Esophagus squamous epithelium (tissue), 5 donors: Measurements from ENCODE around the gene RELN. TPM values are rescaled to one million over a fixed set of nuclear protein-coding genes. Genes with fewer than 3 reads are reported as not detected.

Experiments used
- DNase-seq: peaks from one replicate; lab custom pipeline; 2025; lab: John Stamatoyannopoulos, UW
- H3K27ac ChIP-seq, 4 donors: fragments of 200-600 bp; sonication (generic); one replicate each; pipeline ENCODE4 v1.5.1; 2016 to 2019; ENCODE audit warnings: mild to moderate bottlenecking in 1 of 4
- H3K27me3 ChIP-seq, 4 donors: fragments of 200-600 bp; sonication (generic); 1 replicate in 3 of 4; 2 replicates in 1 of 4; pipeline versions ENCODE4 v1.5.1 to v1.6.0; 2017 to 2021; ENCODE audit warnings: antibody characterized with exemption in 1 of 4
- H3K36me3 ChIP-seq, 3 donors: fragments of 200-600 bp; sonication (generic); one replicate each; pipeline ENCODE4 v1.5.1; 2016 to 2019
- H3K4me1 ChIP-seq, 3 donors: fragments of 200-600 bp; sonication (generic); one replicate each; pipeline ENCODE4 v1.5.1; 2017 to 2019
- H3K4me3 ChIP-seq, 4 donors: fragments of 200-600 bp; sonication (generic); 1 replicate in 3 of 4; 2 replicates in 1 of 4; pipeline ENCODE4 v1.5.1; 2016 to 2019; ENCODE audit warnings: mild to moderate bottlenecking in 2 of 4, moderate library complexity in 1 of 4
- H3K9me3 ChIP-seq, 3 donors: fragments of 200-600 bp; sonication (generic); one replicate each; pipeline ENCODE4 v1.5.1; 2016 to 2019
- CTCF ChIP-seq, 6 experiments: fragments of 450-650 bp in 4 of 6; fragments of 200-600 bp in 2 of 6; sonication (generic) in 2 of 6; IDR thresholded peaks; one replicate each; pipeline ENCODE4 v1.5.1; 2016 to 2019; ENCODE audit warnings: antibody characterized with exemption in 6 of 6, mild to moderate bottlenecking in 4 of 6, moderate library complexity in 4 of 6
- POLR2A ChIP-seq, 4 donors: fragments of 450-650 bp; IDR thresholded peaks; one replicate each; pipeline ENCODE4 v1.6.1; 2017; ENCODE audit warnings: antibody characterized with exemption in 4 of 4, mild to moderate bottlenecking in 4 of 4, moderate library complexity in 3 of 4
- WGBS, 2 donors: methylation state at CpG; one replicate each; pipeline ENCODE4 v1.1.5; 2018; 5-methylcytosine and 5-hydroxymethylcytosine counted together
- intact Hi-C: fragments of 100-400 bp; cut with DNase I; formaldehyde crosslinking; loops from one replicate; pipeline ENCODE4 v1.15.0; 2022
- total RNA-seq, 4 donors: library from RNA; depleted of rRNA; stranded (reverse); fragments of >200 nt; gene quantifications; one replicate each; pipeline ENCODE4 v1.1.0, GENCODE V29; 2016
- donor health status: DM: yes; HTN: yes; CAD: no.

RELN gene
- total RNA-seq, 4 donors from 2014 or later: 0.68 to 6.5 (median 1.00) TPM

GRCh38 chr7:103983201-103983977 lies 6.1 kb downstream of the RELN start:
- intact Hi-C loops: no loop called here
- TF ChIP-seq POLR2A (IDR thresholded peaks at IDR 0.05) (no peak), CTCF (IDR thresholded peaks at IDR 0.05) (no peak)
- H3K4me1 ChIP-seq: peaks cover 0 to 1% (median 0%) of the 10 kb centered on the region in 3 donors
- no peak for DNase-seq
- H3K9me3 ChIP-seq: no peaks in the 10 kb centered on the region
- no peak overlapping the region for H3K27ac ChIP-seq
- H3K4me3 ChIP-seq: no peak overlapping the region
- H3K27me3 ChIP-seq: peaks cover 0 to 36% (median 3%) of the 10 kb centered on the region in 4 donors
- 55 to 58% methylated on average over 6 of the region's 6 CpGs for WGBS, 2 donors
- no peaks in the 10 kb centered on the region for H3K36me3 ChIP-seq

GRCh38 chr7:103981003-103981423 lies 8.4 kb downstream of the RELN start:
- intact Hi-C loops: no loop called here
- Histone ChIP-seq H3K27ac (no peak overlapping the region), H3K27me3 (peaks cover 0 to 17% (median 0%) of the 10 kb centered on the region in 4 donors), H3K4me1 (no peaks in the 10 kb centered on the region), H3K4me3 (no peak overlapping the region), H3K36me3 (no peaks in the 10 kb centered on the region), H3K9me3 (no peaks in the 10 kb centered on the region)
- WGBS, 2 donors: 23 to 27% methylated on average over 2 of the region's 2 CpGs
- no peak for DNase-seq
- TF ChIP-seq CTCF (IDR thresholded peaks at IDR 0.05) (no peak), POLR2A (IDR thresholded peaks at IDR 0.05) (no peak)

GRCh38 chr7:103972779-103973434 lies 16.6 kb downstream of the RELN start:
- Histone ChIP-seq H3K9me3 (no peaks in the 10 kb centered on the region), H3K36me3 (no peaks in the 10 kb centered on the region), H3K4me1 (no peaks in the 10 kb centered on the region), H3K27me3 (no peaks in the 10 kb centered on the region), H3K27ac (no peak overlapping the region), H3K4me3 (no peak overlapping the region)
- intact Hi-C loops: no loop called here
- DNase-seq: no peak
- 15% methylated on average over 2 of the region's 2 CpGs for WGBS, 2 donors
- TF ChIP-seq CTCF (IDR thresholded peaks at IDR 0.05) (no peak), POLR2A (IDR thresholded peaks at IDR 0.05) (no peak)

GRCh38 chr7:103967401-103967800 lies 22.1 kb downstream of the RELN start:
- no peak for TF ChIP-seq CTCF (IDR thresholded peaks at IDR 0.05)
- no peak for TF ChIP-seq POLR2A (IDR thresholded peaks at IDR 0.05)
- Histone ChIP-seq H3K27me3 (no peaks in the 10 kb centered on the region), H3K36me3 (no peaks in the 10 kb centered on the region), H3K9me3 (no peaks in the 10 kb centered on the region), H3K4me3 (no peak overlapping the region), H3K4me1 (no peaks in the 10 kb centered on the region), H3K27ac (no peak overlapping the region)
- no peak for DNase-seq
- intact Hi-C loops: no loop called here

GRCh38 chr7:103966593-103967277 lies 22.7 kb downstream of the RELN start:
- no peaks in the 10 kb centered on the region for H3K36me3 ChIP-seq
- intact Hi-C loops: no loop called here
- DNase-seq: no peak
- H3K4me3 ChIP-seq: no peak overlapping the region
- no peak for TF ChIP-seq CTCF (IDR thresholded peaks at IDR 0.05)
- TF ChIP-seq POLR2A (IDR thresholded peaks at IDR 0.05): no peak
- H3K9me3 ChIP-seq: no peaks in the 10 kb centered on the region
- 87% methylated on average over 4 of the region's 4 CpGs for WGBS, 2 donors
- no peak overlapping the region for H3K27ac ChIP-seq
- no peaks in the 10 kb centered on the region for H3K4me1 ChIP-seq
- H3K27me3 ChIP-seq: no peaks in the 10 kb centered on the region
